ENCODE results near the gene RBMS1. TPM values are rescaled to one million over a fixed set of nuclear protein-coding genes. Genes with fewer than 3 reads are reported as not detected.

Gene RBMS1
- total RNA-seq, 1 experiment from 2014 or later, result 91.9 TPM

DNA sequence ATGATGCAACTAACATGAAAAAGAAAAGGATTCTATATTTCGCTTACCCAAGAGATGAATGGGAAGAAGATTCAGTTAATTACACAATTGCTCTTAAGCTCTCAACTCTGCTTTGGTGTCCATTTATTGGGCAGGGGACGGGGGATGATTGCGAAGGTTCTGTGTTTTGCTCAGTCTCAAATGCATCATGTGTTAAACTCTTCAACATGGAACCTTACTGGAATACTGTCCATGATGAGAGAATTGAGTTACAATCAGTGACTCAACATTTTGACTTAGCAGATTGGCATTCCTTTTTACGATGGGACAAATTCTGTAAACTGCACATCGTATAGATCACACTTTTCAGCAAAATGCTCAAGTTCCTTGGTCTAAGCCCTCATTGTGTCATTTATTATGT is 135.6 kb downstream of the RBMS1 start:
- no TSS peak for BruUV-seq (replicated peaks)
- Histone ChIP-seq H3K4me1 (no peaks in the 10 kb centered on the region), H3K4me3 (ENCODE audit: low read depth, low read length) (no peak overlapping the region), H3K27me3 (replicated peaks; ENCODE audit: control insufficient read depth, insufficient read depth, low read length) (no peaks in the 10 kb centered on the region), H3K36me3 (ENCODE audit: control insufficient read depth, insufficient read depth, low read length) (no peaks in the 10 kb centered on the region), H3K9me3 (no peaks in the 10 kb centered on the region)
- Mint-ChIP-seq H3K36me3 (ENCODE audit: insufficient read depth, unreplicated experiment) (peaks cover 12% of the 10 kb centered on the region), H3K4me3 (ENCODE audit: unreplicated experiment) (no peak overlapping the region), H3K4me1 (ENCODE audit: low read depth, unreplicated experiment) (peaks cover 14% of the 10 kb centered on the region), H3K27me3 (ENCODE audit: insufficient read depth, unreplicated experiment) (no peaks in the 10 kb centered on the region), H3K27ac (ENCODE audit: unreplicated experiment) (no peak overlapping the region), H3K9me3 (ENCODE audit: unreplicated experiment) (no peaks in the 10 kb centered on the region)
- CTCF ChIA-PET, result no interaction called here
- TF ChIP-seq, protein P1, sequence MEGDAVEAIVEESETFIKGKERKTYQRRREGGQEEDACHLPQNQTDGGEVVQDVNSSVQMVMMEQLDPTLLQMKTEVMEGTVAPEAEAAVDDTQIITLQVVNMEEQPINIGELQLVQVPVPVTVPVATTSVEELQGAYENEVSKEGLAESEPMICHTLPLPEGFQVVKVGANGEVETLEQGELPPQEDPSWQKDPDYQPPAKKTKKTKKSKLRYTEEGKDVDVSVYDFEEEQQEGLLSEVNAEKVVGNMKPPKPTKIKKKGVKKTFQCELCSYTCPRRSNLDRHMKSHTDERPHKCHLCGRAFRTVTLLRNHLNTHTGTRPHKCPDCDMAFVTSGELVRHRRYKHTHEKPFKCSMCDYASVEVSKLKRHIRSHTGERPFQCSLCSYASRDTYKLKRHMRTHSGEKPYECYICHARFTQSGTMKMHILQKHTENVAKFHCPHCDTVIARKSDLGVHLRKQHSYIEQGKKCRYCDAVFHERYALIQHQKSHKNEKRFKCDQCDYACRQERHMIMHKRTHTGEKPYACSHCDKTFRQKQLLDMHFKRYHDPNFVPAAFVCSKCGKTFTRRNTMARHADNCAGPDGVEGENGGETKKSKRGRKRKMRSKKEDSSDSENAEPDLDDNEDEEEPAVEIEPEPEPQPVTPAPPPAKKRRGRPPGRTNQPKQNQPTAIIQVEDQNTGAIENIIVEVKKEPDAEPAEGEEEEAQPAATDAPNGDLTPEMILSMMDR (IDR thresholded peaks at IDR 0.05; ENCODE audit: insufficient read depth in 1 of 2, low read depth in 1 of 2, low read length in 1 of 2, severe bottlenecking in 1 of 2, unreplicated experiment in 1 of 2), result no peak
- POLR2A ChIA-PET, result no interaction called here
- no peak for DNase-seq
- intact Hi-C loops (cut with micrococcal nuclease; ENCODE audit: unreplicated experiment), result no loop called here

DNA sequence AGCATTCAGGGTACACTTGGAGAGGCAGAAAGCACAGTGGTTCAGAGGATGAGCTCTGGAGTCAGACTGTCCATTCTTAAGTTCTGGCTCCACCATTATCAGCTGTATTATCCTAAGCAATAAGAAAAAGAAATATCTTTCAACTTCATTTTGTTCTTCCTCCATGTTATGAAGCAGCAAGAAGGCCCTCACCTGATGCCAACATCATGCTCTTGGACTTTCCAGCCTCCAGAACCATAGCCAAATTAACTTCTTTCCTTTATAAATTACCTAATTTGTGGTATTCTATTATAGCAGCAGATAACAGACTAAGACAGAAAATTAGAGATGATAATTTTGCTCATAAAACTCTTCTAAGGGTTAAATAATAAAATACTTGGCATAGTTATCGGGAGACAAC is 137.1 kb downstream of the RBMS1 start:
- Mint-ChIP-seq H3K4me1 (ENCODE audit: low read depth, unreplicated experiment) (peaks cover 13% of the 10 kb centered on the region), H3K27ac (ENCODE audit: unreplicated experiment) (no peak overlapping the region), H3K4me3 (ENCODE audit: unreplicated experiment) (no peak overlapping the region), H3K36me3 (ENCODE audit: insufficient read depth, unreplicated experiment) (peaks cover 11% of the 10 kb centered on the region), H3K9me3 (ENCODE audit: unreplicated experiment) (no peaks in the 10 kb centered on the region), H3K27me3 (ENCODE audit: insufficient read depth, unreplicated experiment) (no peaks in the 10 kb centered on the region)
- CTCF ChIA-PET, result no interaction called here
- POLR2A ChIA-PET, result no interaction called here
- Histone ChIP-seq H3K4me1 (no peaks in the 10 kb centered on the region), H3K9me3 (no peaks in the 10 kb centered on the region), H3K27me3 (replicated peaks; ENCODE audit: control insufficient read depth, insufficient read depth, low read length) (no peaks in the 10 kb centered on the region), H3K4me3 (ENCODE audit: low read depth, low read length) (no peak overlapping the region), H3K36me3 (ENCODE audit: control insufficient read depth, insufficient read depth, low read length) (no peaks in the 10 kb centered on the region)
- TF ChIP-seq, protein P1 (IDR thresholded peaks at IDR 0.05; ENCODE audit: insufficient read depth in 1 of 2, low read depth in 1 of 2, low read length in 1 of 2, severe bottlenecking in 1 of 2, unreplicated experiment in 1 of 2), result no peak
- intact Hi-C loops (cut with micrococcal nuclease; ENCODE audit: unreplicated experiment), result no loop called here
- BruUV-seq (replicated peaks), result no TSS peak
- no peak for DNase-seq

DNA sequence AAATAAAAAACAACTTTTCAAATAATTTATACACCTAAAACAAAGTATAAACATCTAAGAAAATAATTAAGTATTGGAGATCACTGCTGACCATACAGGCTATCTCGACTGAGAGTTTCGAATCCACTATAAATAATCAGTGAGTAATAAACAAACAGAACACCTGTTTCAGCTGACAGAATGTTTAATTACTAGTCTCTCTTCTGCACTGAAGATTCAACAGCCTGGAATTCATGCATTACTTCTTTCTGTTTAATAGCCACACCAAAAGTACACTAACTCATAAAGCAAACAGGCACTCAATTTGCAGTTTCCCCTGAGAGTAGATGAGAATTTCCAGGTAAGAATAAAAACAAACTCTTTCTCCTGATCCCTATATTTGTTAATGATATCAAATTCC is 138.5 kb downstream of the RBMS1 start:
- intact Hi-C loops (cut with micrococcal nuclease; ENCODE audit: unreplicated experiment), result no loop called here
- Histone ChIP-seq H3K4me3 (ENCODE audit: low read depth, low read length) (no peak overlapping the region), H3K36me3 (ENCODE audit: control insufficient read depth, insufficient read depth, low read length) (no peaks in the 10 kb centered on the region), H3K27me3 (replicated peaks; ENCODE audit: control insufficient read depth, insufficient read depth, low read length) (no peaks in the 10 kb centered on the region), H3K4me1 (no peaks in the 10 kb centered on the region), H3K9me3 (no peaks in the 10 kb centered on the region)
- H3K36me3 Mint-ChIP-seq (ENCODE audit: insufficient read depth, unreplicated experiment), result peaks cover 15% of the 10 kb centered on the region
- CTCF ChIA-PET, result no interaction called here
- no peaks in the 10 kb centered on the region for H3K27me3 Mint-ChIP-seq (ENCODE audit: insufficient read depth, unreplicated experiment)
- no TSS peak for BruUV-seq (replicated peaks)
- POLR2A ChIA-PET, result no interaction called here
- no peaks in the 10 kb centered on the region for H3K9me3 Mint-ChIP-seq (ENCODE audit: unreplicated experiment)
- no peak overlapping the region for H3K27ac Mint-ChIP-seq (ENCODE audit: unreplicated experiment)
- DNase-seq, result no peak
- TF ChIP-seq, protein P1 (IDR thresholded peaks at IDR 0.05; ENCODE audit: insufficient read depth in 1 of 2, low read depth in 1 of 2, low read length in 1 of 2, severe bottlenecking in 1 of 2, unreplicated experiment in 1 of 2), result no peak
- H3K4me3 Mint-ChIP-seq (ENCODE audit: unreplicated experiment), result no peak overlapping the region
- H3K4me1 Mint-ChIP-seq (ENCODE audit: low read depth, unreplicated experiment), result peaks cover 17% of the 10 kb centered on the region
